ENCODE results near the gene APOD. TPM values are rescaled to one million over a fixed set of nuclear protein-coding genes. Genes with fewer than 3 reads are reported as not detected.

The APOD gene
- total and polyA plus RNA-seq, 2 of the 8 experiments (the other 6 are each of a cell fraction or from before 2014, with no cell fraction given), result not detected

- no peak overlapping the region for H3K4me3 ChIP-seq (ENCODE audit: extremely low read depth in 1 of 4, insufficient read depth in 2 of 4, low read depth in 3 of 4, low read length in 4 of 4)
- H3K4ac ChIP-seq (replicated peaks; ENCODE audit: insufficient read length, low read depth, low read length), result no peak overlapping the region
- no peaks in the 10 kb centered on the region for H3K79me1 ChIP-seq (ENCODE audit: low read depth, low read length)
- H3K14ac ChIP-seq (ENCODE audit: insufficient read length), result no peak overlapping the region
- H2BK20ac ChIP-seq (ENCODE audit: low read length), result no peak overlapping the region
- no peak overlapping the region for H3K23ac ChIP-seq (ENCODE audit: insufficient read length)
- H4K91ac ChIP-seq (replicated peaks; ENCODE audit: insufficient read length, low read length), result no peak overlapping the region
- H2BK120ac ChIP-seq (replicated peaks; ENCODE audit: low read depth, low read length), result no peak overlapping the region
- no peaks in the 10 kb centered on the region for H3K79me2 ChIP-seq (ENCODE audit: control insufficient read depth in 1 of 2, insufficient read depth in 2 of 2, low read length in 2 of 2)
- ChIA-PET POLR2A (ENCODE audit: partially characterized antibody) (no interaction called here), CTCF (ENCODE audit: partially characterized antibody) (interaction anchor here (0.8 to 2.5 kb wide), 6 partner anchors 12 to 301 kb away, joined by 3 to 6 read pairs (median 4); partner anchors contain the start of gene APOD)
- no peaks in the 10 kb centered on the region for H3K23me2 ChIP-seq (ENCODE audit: low read depth, low read length)
- H3K4me2 ChIP-seq (ENCODE audit: insufficient read depth in 1 of 2, low read depth in 2 of 2, low read length in 2 of 2), result no peak overlapping the region
- H2BK15ac ChIP-seq (ENCODE audit: low read length), result no peak overlapping the region
- FAIRE-seq (no peak), DNase-seq (ENCODE audit: low read depth in 1 of 2, low spot score in 2 of 2) (no peak)
- no peaks in the 10 kb centered on the region for H4K20me1 ChIP-seq (replicated peaks in 1 of 2; ENCODE audit: control insufficient read depth in 1 of 2, insufficient read depth in 2 of 2, low read length in 2 of 2)
- no peak overlapping the region; a peak in 1 of 7 replicates for H3K9ac ChIP-seq (replicated peaks in 1 of 4; ENCODE audit: extremely low read depth in 1 of 4, low read depth in 3 of 4, low read length in 3 of 4)
- no peak overlapping the region for H4K8ac ChIP-seq (ENCODE audit: extremely low read depth, insufficient read depth, low read length)
- H3K9me3 ChIP-seq (ENCODE audit: insufficient read depth in 2 of 2, low read depth in 1 of 2, low read length in 1 of 2), result no peaks in the 10 kb centered on the region; a peak in 1 of 4 replicates
- peaks cover 0 to 6% (median 3%) of the 10 kb centered on the region in 4 experiments; a peak in 4 of 7 replicates for H3K4me1 ChIP-seq (replicated peaks in 1 of 4; ENCODE audit: control insufficient read depth in 3 of 4, insufficient read depth in 4 of 4, low read length in 3 of 4)
- no peak overlapping the region for H2AFZ ChIP-seq (ENCODE audit: low read length)
- H3K27ac ChIP-seq (ENCODE audit: low read depth, low read length), result no peak overlapping the region
- no peak overlapping the region for H3K56ac ChIP-seq (replicated peaks; ENCODE audit: insufficient read length, low read depth, low read length)
- no peak overlapping the region for H2BK12ac ChIP-seq (ENCODE audit: low read depth, low read length)
- H3K36me3 ChIP-seq (ENCODE audit: control insufficient read depth in 2 of 4, insufficient read depth in 4 of 4, low read length in 3 of 4), result no peaks in the 10 kb centered on the region
- no peak overlapping the region for H2BK5ac ChIP-seq (ENCODE audit: low read depth, low read length)
- no peak overlapping the region for H4K5ac ChIP-seq (ENCODE audit: insufficient read length, low read depth, low read length)
- H3K18ac ChIP-seq (ENCODE audit: extremely low read depth, low read length), result no peak overlapping the region
- 89% methylated on average over 9 of the region's 9 CpGs; no CpG with 5 or more reads in 1 of the 2 experiments for WGBS, 2 experiments (ENCODE audit: extremely low coverage in 1 of 2, insufficient coverage in 1 of 2, insufficient read length in 1 of 2, insufficient replicate concordance in 2 of 2, low coverage in 1 of 2, low lambda C conversion rate in 2 of 2, missing lambda C conversion rate in 1 of 2)
- no peaks in the 10 kb centered on the region for H3K27me3 ChIP-seq (replicated peaks in 1 of 4; ENCODE audit: control insufficient read depth in 3 of 4, extremely low read depth in 1 of 4, insufficient read depth in 3 of 4, low read length in 3 of 4)
- H2AK5ac ChIP-seq (ENCODE audit: low read depth, low read length), result no peak overlapping the region
- TF ChIP-seq BCL11A (IDR thresholded peaks at IDR 0.05; ENCODE audit: low read depth in 2 of 2, low read length in 2 of 2) (no peak), CTCF (IDR thresholded peaks at IDR 0.05; ENCODE audit: control extremely low read depth in 1 of 3, insufficient read depth in 1 of 3, low read depth in 1 of 3, low read length in 3 of 3) (no peak)
Observed at GRCh38 chr3:195570912-195571311, 12.8 kb downstream of the APOD start.
